HepG2 (cell line): Measurements from ENCODE around the gene FAM3A. TPM values are rescaled to one million over a fixed set of nuclear protein-coding genes. Genes with fewer than 3 reads are reported as not detected.

Experiments
- AGO1 ChIP-seq: fragments of 200-400 bp; formaldehyde crosslinking; IDR thresholded peaks from 2 replicates; pipeline ENCODE4 v1.6.1; 2017; ENCODE audit warnings: mild to moderate bottlenecking, low read depth, low read length, moderate library complexity; ENCODE audit not compliant: poor library complexity, severe bottlenecking
- ATF7-NPFF ChIP-seq: sonication (generic); formaldehyde crosslinking; IDR thresholded peaks from 2 replicates; pipeline ENCODE4 v1.8.1; 2023; ENCODE audit warnings: mild to moderate bottlenecking, low read depth, missing genetic modification reagents, moderate library complexity
- CC2D1A ChIP-seq: sonication (generic); formaldehyde crosslinking; IDR thresholded peaks from 2 replicates; pipeline ENCODE4 v1.8.1; 2023; ENCODE audit warnings: mild to moderate bottlenecking, missing genetic modification reagents
- FOXA3 ChIP-seq: IDR thresholded peaks from 2 replicates; pipeline ENCODE4 v1.6.1; 2016; ENCODE audit warnings: missing genetic modification reagents, missing compliant biosample characterization
- IRX3 ChIP-seq: sonication (generic); formaldehyde crosslinking; IDR thresholded peaks from 2 replicates; pipeline ENCODE4 v1.8.1; 2023; ENCODE audit warnings: mild to moderate bottlenecking, low read depth, missing genetic modification reagents, borderline replicate concordance
- KLF16 ChIP-seq, 2 experiments: sonication (generic) in 1 of 2; formaldehyde crosslinking in 1 of 2; IDR thresholded peaks; 2 replicates each; pipeline versions ENCODE4 v1.6.1 to v1.8.0; 2016 to 2023; ENCODE audit warnings: missing genetic modification reagents in 2 of 2, missing compliant biosample characterization in 1 of 2
- KLF9 ChIP-seq: IDR thresholded peaks from 2 replicates; pipeline ENCODE4 v1.6.1; 2016; ENCODE audit warnings: low read depth
- NR3C1 ChIP-seq: sonication (generic); formaldehyde crosslinking; IDR thresholded peaks from 2 replicates; pipeline ENCODE4 v1.4.0; 2020; ENCODE audit warnings: missing genetic modification reagents
- PAX8 ChIP-seq: sonication (generic); formaldehyde crosslinking; IDR thresholded peaks from 2 replicates; pipeline ENCODE4 v1.8.0; 2022; ENCODE audit warnings: mild to moderate bottlenecking, missing genetic modification reagents, borderline replicate concordance
- RXRA ChIP-seq: sonication (generic); formaldehyde crosslinking; IDR thresholded peaks from 2 replicates; pipeline ENCODE4 v1.5.1; 2020; ENCODE audit warnings: missing genetic modification reagents
- SRSF4 ChIP-seq: fragments of 200-400 bp; formaldehyde crosslinking; IDR thresholded peaks from one replicate; pipeline ENCODE4 v1.6.1; 2018; ENCODE audit warnings: mild to moderate bottlenecking, low read depth, low read length, moderate library complexity; ENCODE audit not compliant: poor library complexity, severe bottlenecking
- TBX2 ChIP-seq: sonication (generic); formaldehyde crosslinking; IDR thresholded peaks from 2 replicates; pipeline ENCODE4 v1.5.0; 2020; ENCODE audit warnings: missing genetic modification reagents, mild to moderate bottlenecking, borderline replicate concordance
- ZFY ChIP-seq: sonication (generic); formaldehyde crosslinking; IDR thresholded peaks from 2 replicates; pipeline ENCODE4 v1.4.0; 2020; ENCODE audit warnings: missing genetic modification reagents
- ZNF160 ChIP-seq: sonication (generic); formaldehyde crosslinking; IDR thresholded peaks from 2 replicates; pipeline ENCODE4 v1.8.0; 2022; ENCODE audit warnings: mild to moderate bottlenecking, inconsistent platforms, missing genetic modification reagents
- ZNF207 ChIP-seq: fragments of 450-650 bp; IDR thresholded peaks from 2 replicates; pipeline ENCODE4 v1.6.1; 2016; ENCODE audit warnings: antibody characterized with exemption, borderline replicate concordance
- ZNF3 ChIP-seq: IDR thresholded peaks from 2 replicates; pipeline ENCODE4 v1.7.0; 2017; ENCODE audit warnings: inconsistent platforms
- ZNF446 ChIP-seq: sonication (generic); formaldehyde crosslinking; IDR thresholded peaks from 2 replicates; pipeline ENCODE4 v1.5.0; 2020; ENCODE audit warnings: mild to moderate bottlenecking, missing genetic modification reagents
- ZNF552 ChIP-seq: sonication (generic); formaldehyde crosslinking; IDR thresholded peaks from 2 replicates; pipeline ENCODE4 v1.9.0; 2022; ENCODE audit warnings: missing genetic modification reagents, mild to moderate bottlenecking, borderline replicate concordance
- ZNF580 ChIP-seq: IDR thresholded peaks from 2 replicates; pipeline ENCODE4 v1.6.1; 2016; ENCODE audit warnings: low read depth, borderline replicate concordance
- ZNF704 ChIP-seq: sonication (generic); formaldehyde crosslinking; IDR thresholded peaks from 2 replicates; pipeline ENCODE4 v1.8.1; 2023; ENCODE audit warnings: mild to moderate bottlenecking, inconsistent platforms, moderate library complexity, missing genetic modification reagents, borderline replicate concordance
- ZNF749 ChIP-seq: sonication (generic); formaldehyde crosslinking; IDR thresholded peaks from 2 replicates; pipeline ENCODE4 v1.8.0; 2022; ENCODE audit warnings: mild to moderate bottlenecking, missing genetic modification reagents, moderate library complexity, borderline replicate concordance
- ZNF883 ChIP-seq: sonication (generic); formaldehyde crosslinking; IDR thresholded peaks from 2 replicates; pipeline ENCODE4 v1.5.1; 2020; ENCODE audit warnings: mild to moderate bottlenecking, missing genetic modification reagents; ENCODE audit errors: not compliant biosample characterization
- polyA plus RNA-seq, 8 experiments: library from polyadenylated mRNA; depleted of rRNA in 3 of 8; stranded (reverse) in 7 of 8; unstranded in 1 of 8; fragments of >200 nt; fragmentation: Illumina TruSeq in 4 of 8; extraction: Trizol in 4 of 8; gene quantifications; 2 replicates each; pipeline versions ENCODE4 v1.2.1 to v1.2.3, GENCODE V29; 2011 to 2016; ENCODE audit warnings: low read depth in 4 of 8, missing spikeins in 1 of 8, mixed read lengths in 1 of 8; ENCODE audit not compliant: insufficient read depth in 1 of 8
- total RNA-seq, 5 experiments: library from RNA; depleted of rRNA; stranded (reverse); fragments of >200 nt; fragmentation: Illumina TruSeq; extraction: Trizol; gene quantifications; 2 replicates each; pipeline ENCODE4 v1.2.3, GENCODE V29; 2016; ENCODE audit warnings: low read depth in 1 of 5
- TF ChIP-seq, protein P1 (sequence below): IDR thresholded peaks from 2 replicates; pipeline ENCODE4 v1.6.1; 2018; ENCODE audit warnings: missing genetic modification reagents, mild to moderate bottlenecking, missing compliant biosample characterization
- TF ChIP-seq, protein P2 (sequence below): sonication (generic); formaldehyde crosslinking; IDR thresholded peaks from 2 replicates; pipeline ENCODE4 v1.8.1; 2023; ENCODE audit warnings: mild to moderate bottlenecking, missing genetic modification reagents

Gene FAM3A
- total and polyA plus RNA-seq, 2 of the 13 experiments (the other 11 are each of a cell fraction or from before 2014, with no cell fraction given), result 11.2 to 22.7 TPM

DNA sequence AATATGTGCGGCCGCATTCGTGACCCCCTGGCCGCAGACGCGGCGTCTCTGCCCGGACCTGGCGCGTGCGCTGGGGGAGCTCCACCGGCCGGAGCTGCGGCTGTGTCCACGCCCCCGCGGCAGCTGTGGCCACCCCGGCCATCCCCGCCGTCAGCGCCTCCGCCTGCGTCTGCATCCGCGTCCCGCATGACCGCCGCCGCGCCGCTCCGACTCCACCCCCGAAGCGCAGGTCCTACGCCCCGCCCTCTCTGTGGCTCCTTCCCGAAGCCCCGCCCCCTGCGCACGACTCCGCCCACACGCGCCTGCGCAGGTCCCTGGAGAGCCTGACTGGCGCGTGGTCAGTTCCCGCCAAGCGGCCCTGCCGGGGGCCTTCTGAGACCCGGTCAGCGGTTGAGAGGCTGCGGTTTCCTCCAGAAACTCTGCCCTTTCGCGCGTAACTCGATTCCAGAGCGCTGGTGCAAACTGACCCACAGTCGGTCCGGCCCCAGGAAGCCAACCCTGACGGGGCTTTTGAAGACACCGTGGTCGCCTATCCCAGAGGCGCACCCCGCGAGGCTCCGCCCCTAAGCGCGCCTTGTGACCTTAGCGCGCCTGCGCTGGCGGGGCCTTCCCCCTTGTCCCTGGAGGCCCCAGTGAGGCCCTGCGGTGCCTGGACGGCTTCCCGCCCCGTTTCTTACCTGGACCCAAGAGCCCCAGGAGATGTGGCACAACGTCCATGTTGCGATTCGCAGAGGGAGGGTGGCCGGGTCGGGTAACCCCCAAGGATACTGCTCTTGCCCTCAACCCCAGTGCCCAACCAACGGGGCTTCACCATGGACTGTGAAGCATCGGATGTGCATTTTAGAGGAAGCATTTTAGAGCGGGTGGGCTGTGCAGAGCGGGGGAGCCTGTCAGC is 37.1 kb downstream of the FAM3A start, which contains the start of gene LAGE3 (continued):
- TF ChIP-seq, protein P1, sequence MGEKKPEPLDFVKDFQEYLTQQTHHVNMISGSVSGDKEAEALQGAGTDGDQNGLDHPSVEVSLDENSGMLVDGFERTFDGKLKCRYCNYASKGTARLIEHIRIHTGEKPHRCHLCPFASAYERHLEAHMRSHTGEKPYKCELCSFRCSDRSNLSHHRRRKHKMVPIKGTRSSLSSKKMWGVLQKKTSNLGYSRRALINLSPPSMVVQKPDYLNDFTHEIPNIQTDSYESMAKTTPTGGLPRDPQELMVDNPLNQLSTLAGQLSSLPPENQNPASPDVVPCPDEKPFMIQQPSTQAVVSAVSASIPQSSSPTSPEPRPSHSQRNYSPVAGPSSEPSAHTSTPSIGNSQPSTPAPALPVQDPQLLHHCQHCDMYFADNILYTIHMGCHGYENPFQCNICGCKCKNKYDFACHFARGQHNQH (CRISPR knock-in tag), result 0 out of 2 replicates have a peak, but pooled peaks have one; percentile 42
- TF ChIP-seq ZNF580 (CRISPR knock-in tag), result peak; percentile 53; the same call in 1 of the 2 replicates
- no peak for TF ChIP-seq ZNF883
- no peak for TF ChIP-seq NR3C1 (CRISPR knock-in tag)
- no peak for TF ChIP-seq PAX8 (CRISPR knock-in tag)
- no peak for TF ChIP-seq KLF9 (CRISPR knock-in tag)
- TF ChIP-seq ATF7-NPFF (CRISPR knock-in tag), result peak; percentile 76; the same call in 1 of the 2 replicates
- TF ChIP-seq ZNF552 (CRISPR knock-in tag), result no peak
- TF ChIP-seq ZFY (CRISPR knock-in tag), result peak; percentile 57
- TF ChIP-seq ZNF704 (CRISPR knock-in tag), result peak; percentile 78; the same call in 1 of the 2 replicates
- peak; percentile 19; the same call in 1 of the 2 replicates for TF ChIP-seq FOXA3 (CRISPR knock-in tag)
- peak; percentile 44; the same call in 1 of the 2 replicates for TF ChIP-seq RXRA
- TF ChIP-seq CC2D1A (CRISPR knock-in tag), result no peak
- TF ChIP-seq SRSF4, result no peak
- TF ChIP-seq IRX3 (CRISPR knock-in tag), result 0 out of 2 replicates have a peak, but pooled peaks have one; percentile 31
- peak; percentile 39; the same call in 1 of the 2 replicates for TF ChIP-seq ZNF160 (CRISPR knock-in tag)
- peak; percentile 96 for TF ChIP-seq AGO1
- TF ChIP-seq, protein P2, sequence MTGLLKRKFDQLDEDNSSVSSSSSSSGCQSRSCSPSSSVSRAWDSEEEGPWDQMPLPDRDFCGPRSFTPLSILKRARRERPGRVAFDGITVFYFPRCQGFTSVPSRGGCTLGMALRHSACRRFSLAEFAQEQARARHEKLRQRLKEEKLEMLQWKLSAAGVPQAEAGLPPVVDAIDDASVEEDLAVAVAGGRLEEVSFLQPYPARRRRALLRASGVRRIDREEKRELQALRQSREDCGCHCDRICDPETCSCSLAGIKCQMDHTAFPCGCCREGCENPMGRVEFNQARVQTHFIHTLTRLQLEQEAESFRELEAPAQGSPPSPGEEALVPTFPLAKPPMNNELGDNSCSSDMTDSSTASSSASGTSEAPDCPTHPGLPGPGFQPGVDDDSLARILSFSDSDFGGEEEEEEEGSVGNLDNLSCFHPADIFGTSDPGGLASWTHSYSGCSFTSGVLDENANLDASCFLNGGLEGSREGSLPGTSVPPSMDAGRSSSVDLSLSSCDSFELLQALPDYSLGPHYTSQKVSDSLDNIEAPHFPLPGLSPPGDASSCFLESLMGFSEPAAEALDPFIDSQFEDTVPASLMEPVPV (CRISPR knock-in tag), result no peak
- peak in 1 of 2 experiments; percentile 36; a peak in 1 of 4 replicates for TF ChIP-seq KLF16 (CRISPR knock-in tag; IDR thresholded peaks at IDR 0.05)
- TF ChIP-seq ZNF749 (CRISPR knock-in tag), result peak; percentile 54; the same call in 1 of the 2 replicates
- no peak for TF ChIP-seq ZNF446
- TF ChIP-seq ZNF3, result no peak
- no peak for TF ChIP-seq ZNF207
- peak; percentile 66 for TF ChIP-seq TBX2 (CRISPR knock-in tag)
